HTR-8/SVneo (cell line): ENCODE results near the gene MYBPH.

ENCODE experiments used
- DNase-seq: peaks from one replicate; pipeline ENCODE4 v3.0.0; 2011; ENCODE audit warnings: low spot score, mixed read lengths; ENCODE audit not compliant: insufficient read length
- FAIRE-seq: peaks from 2 replicates; lab custom pipeline; 2011; peaks lifted over from hg19 to GRCh38; lab: Jason Lieb, UNC

MYBPH gene

GRCh38 chr1:203153051-203153988 is 22.3 kb downstream of the MYBPH start:
- FAIRE-seq (no peak), DNase-seq (peak; percentile 67)

GRCh38 chr1:203152158-203153034 is 23.2 kb downstream of the MYBPH start:
- no peak for DNase-seq
- FAIRE-seq = peak; percentile 65

- DNase-seq = no peak
- FAIRE-seq = no peak
Observed at GRCh38 chr1:203151362-203152157, 24.1 kb downstream of the MYBPH start.

- DNase-seq (no peak), FAIRE-seq (no peak)
Observed at GRCh38 chr1:203150511-203151297, 24.9 kb downstream of the MYBPH start.

- FAIRE-seq (no peak), DNase-seq (no peak)
Observed at GRCh38 chr1:203149188-203149840, 26.3 kb downstream of the MYBPH start.

- FAIRE-seq = no peak
- DNase-seq = no peak
Observed at GRCh38 chr1:203148579-203148978, 27.0 kb downstream of the MYBPH start.

- FAIRE-seq (peak; percentile 9), DNase-seq (no peak)
Observed at GRCh38 chr1:203148127-203148526, 27.5 kb downstream of the MYBPH start.

- DNase-seq (no peak), FAIRE-seq (no peak)
Observed at GRCh38 chr1:203147376-203147775, 28.2 kb downstream of the MYBPH start.

GRCh38 chr1:203146537-203146936 is 29.1 kb downstream of the MYBPH start:
- DNase-seq = no peak
- FAIRE-seq = no peak

- FAIRE-seq (no peak), DNase-seq (no peak)
Observed at GRCh38 chr1:203146042-203146369, 29.6 kb downstream of the MYBPH start.

GRCh38 chr1:203145321-203146041 is 30.1 kb downstream of the MYBPH start:
- DNase-seq (no peak), FAIRE-seq (no peak)

- FAIRE-seq (no peak), DNase-seq (no peak)
Observed at GRCh38 chr1:203144661-203145060, 31.0 kb downstream of the MYBPH start.

GRCh38 chr1:203143641-203144040 is 32.0 kb downstream of the MYBPH start:
- FAIRE-seq = no peak
- DNase-seq = no peak

GRCh38 chr1:203142684-203143408 is 32.8 kb downstream of the MYBPH start:
- no peak for FAIRE-seq
- DNase-seq = no peak

GRCh38 chr1:203142124-203142523 is 33.5 kb downstream of the MYBPH start:
- no peak for FAIRE-seq
- DNase-seq = no peak

GRCh38 chr1:203140743-203141520 is 34.7 kb downstream of the MYBPH start:
- no peak for DNase-seq
- no peak for FAIRE-seq

GRCh38 chr1:203139976-203140475 is 35.6 kb downstream of the MYBPH start:
- DNase-seq (no peak), FAIRE-seq (no peak)
